Activated CD4-positive, alpha-beta T cell treated with anti-CD3 and anti-CD28 coated beads, Interleukin-2, amount 10 ng/mL, durations not matched to agents 7 days and 5 days (primary cell): ENCODE data around the gene DIP2A. TPM values are rescaled to one million over a fixed set of nuclear protein-coding genes. Genes with fewer than 3 reads are reported as not detected.
"Not testable (repeated sequence)": the region's sequence is repeated elsewhere in the genome, so short reads cannot be mapped to it uniquely, and the experiment has no call there.

Source experiments
- CTCF ChIA-PET: fragments of 350-600 bp; sonication (Branson Sonifier 250); formaldehyde crosslinking; loops from one replicate; lab custom pipeline; 2021; ENCODE audit warnings: antibody characterized with exemption; lab: Charles Lee
- POLR2A ChIA-PET: fragments of 350-600 bp; sonication (Branson Sonifier 250); formaldehyde crosslinking; loops from one replicate; lab custom pipeline; 2021; ENCODE audit warnings: antibody characterized with exemption; lab: Charles Lee
- DNase-seq: peaks from one replicate; pipeline ENCODE4 v3.0.0-alpha.2; 2020
- H3K27ac Mint-ChIP-seq: one replicate; pipeline ENCODE4 v1.8.0; 2021; ENCODE audit warnings: mild to moderate bottlenecking, moderate library complexity, mixed read lengths
- H3K27me3 Mint-ChIP-seq: one replicate; pipeline ENCODE4 v1.8.0; 2021; ENCODE audit warnings: mixed read lengths
- H3K36me3 Mint-ChIP-seq: one replicate; pipeline ENCODE4 v1.8.0; 2021; ENCODE audit warnings: low read depth, mixed read lengths
- H3K4me1 Mint-ChIP-seq: one replicate; pipeline ENCODE4 v1.8.0; 2021; ENCODE audit warnings: mixed read lengths
- H3K4me3 Mint-ChIP-seq: one replicate; pipeline ENCODE4 v1.8.0; 2021; ENCODE audit warnings: mild to moderate bottlenecking, moderate library complexity, mixed read lengths
- H3K9me3 Mint-ChIP-seq: one replicate; pipeline ENCODE4 v1.8.0; 2021; ENCODE audit warnings: mixed read lengths
- total RNA-seq, 2 experiments: library from RNA; stranded (reverse); gene quantifications; one replicate each; pipeline ENCODE4 v1.2.3, GENCODE V29; 2021

DIP2A gene
- total RNA-seq, 2 experiments from 2014 or later, result 57.6 to 62.1 TPM

- DNase-seq, result peak; percentile 30
- ChIA-PET CTCF (interaction anchor here (0.6 to 2.9 kb wide), 4 partner anchors 10 to 102 kb away, joined by 3 to 7 read pairs (median 4); no protein-coding TSS in a partner anchor), POLR2A (interaction anchor here (0.6 kb wide), 1 partner anchor 77 kb away, joined by 3 read pairs; no protein-coding TSS in a partner anchor)
- Mint-ChIP-seq H3K36me3 (peaks cover 36% of the 10 kb centered on the region), H3K4me3 (peak overlapping the region; percentile 79), H3K9me3 (no peaks in the 10 kb centered on the region), H3K27me3 (no peaks in the 10 kb centered on the region), H3K27ac (peak overlapping the region; percentile 90), H3K4me1 (peaks cover 45% of the 10 kb centered on the region)
These were observed 833 bp upstream of the DIP2A start for GRCh38 chr21:46457801-46458314.

DNA sequence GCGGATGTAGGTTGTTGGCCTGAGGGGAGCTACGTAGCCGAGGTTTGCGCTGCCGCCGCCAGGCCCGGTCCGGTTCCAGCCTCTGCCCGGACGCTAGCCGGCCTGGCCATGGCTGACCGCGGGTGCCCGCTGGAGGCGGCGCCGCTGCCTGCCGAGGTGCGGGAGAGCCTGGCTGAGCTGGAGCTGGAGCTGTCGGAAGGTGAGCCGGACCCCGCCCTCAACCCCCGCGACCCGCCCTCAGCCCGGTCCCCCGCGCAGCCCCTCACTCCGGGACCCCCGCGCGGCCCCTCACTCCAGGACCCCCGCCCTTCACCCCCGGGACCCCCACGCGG is 299 bp downstream of the DIP2A start:
- Mint-ChIP-seq H3K4me1 (peaks cover 42% of the 10 kb centered on the region), H3K4me3 (peak overlapping the region; percentile 90), H3K9me3 (no peaks in the 10 kb centered on the region), H3K27ac (peak overlapping the region; percentile 91), H3K36me3 (peaks cover 37% of the 10 kb centered on the region), H3K27me3 (no peaks in the 10 kb centered on the region)
- CTCF ChIA-PET, result interaction anchor here (0.7 to 2.9 kb wide), 2 partner anchors 9 to 115 kb away, joined by 3 to 7 read pairs; no protein-coding TSS in a partner anchor
- DNase-seq, result no peak
- POLR2A ChIA-PET, result no interaction called here

- peaks cover 40% of the 10 kb centered on the region for H3K4me1 Mint-ChIP-seq
- CTCF ChIA-PET, result no interaction called here
- no peaks in the 10 kb centered on the region for H3K9me3 Mint-ChIP-seq
- peaks cover 39% of the 10 kb centered on the region for H3K36me3 Mint-ChIP-seq
- POLR2A ChIA-PET, result no interaction called here
- no peaks in the 10 kb centered on the region for H3K27me3 Mint-ChIP-seq
- peak overlapping the region; percentile 93 for H3K27ac Mint-ChIP-seq
- peak; percentile 14 for DNase-seq
- H3K4me3 Mint-ChIP-seq, result peak overlapping the region; percentile 90
These were observed 843 bp downstream of the DIP2A start for GRCh38 chr21:46459356-46460112.

- Mint-ChIP-seq H3K27ac (no peak overlapping the region), H3K4me3 (no peak overlapping the region), H3K4me1 (peaks cover 27% of the 10 kb centered on the region), H3K36me3 (peaks cover 24% of the 10 kb centered on the region), H3K27me3 (no peaks in the 10 kb centered on the region), H3K9me3 (no peaks in the 10 kb centered on the region)
- CTCF ChIA-PET, result interaction anchor here (0.6 kb wide), 2 partner anchors 10 to 23 kb away, joined by 3 read pairs; no protein-coding TSS in a partner anchor
- no peak for DNase-seq
- POLR2A ChIA-PET, result no interaction called here
These were observed 3.2 kb downstream of the DIP2A start for GRCh38 chr21:46461909-46462308.

DNA sequence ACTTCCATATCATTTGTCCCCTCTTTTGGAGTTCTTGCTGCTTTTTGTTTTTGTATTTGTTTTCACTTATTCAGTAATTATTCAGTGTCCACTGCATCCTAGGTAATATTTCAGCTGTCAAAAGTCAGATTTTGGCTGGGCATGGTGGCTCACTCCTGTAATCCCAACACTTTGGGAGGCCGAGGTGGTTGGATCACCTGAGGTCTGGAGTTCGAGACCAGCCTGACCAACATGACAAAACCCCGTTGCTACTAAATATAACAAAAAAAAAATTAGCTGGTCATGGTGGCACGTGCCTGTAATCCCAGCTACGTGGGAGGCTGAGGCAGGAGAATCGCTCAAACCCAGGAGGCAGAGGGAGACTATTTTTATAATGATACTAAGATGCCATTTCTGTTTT is 6.5 kb downstream of the DIP2A start:
- H3K27ac Mint-ChIP-seq, H3K9me3 Mint-ChIP-seq, POLR2A ChIA-PET, H3K4me3 Mint-ChIP-seq, H3K27me3 Mint-ChIP-seq, DNase-seq: not testable (repeated sequence)
- CTCF ChIA-PET, result interaction anchor here (1.5 kb wide), 1 partner anchor 10 kb away, joined by 3 read pairs; no protein-coding TSS in a partner anchor
- Mint-ChIP-seq H3K36me3 (peaks cover 27% of the 10 kb centered on the region), H3K4me1 (peaks cover 24% of the 10 kb centered on the region)

- H3K27ac Mint-ChIP-seq, result no peak overlapping the region
- peaks cover 27% of the 10 kb centered on the region for H3K36me3 Mint-ChIP-seq
- ChIA-PET CTCF (interaction anchor here (1.5 kb wide), 1 partner anchor 9 kb away, joined by 3 read pairs; no protein-coding TSS in a partner anchor), POLR2A (no interaction called here)
- no peak for DNase-seq
- H3K27me3 Mint-ChIP-seq, result no peaks in the 10 kb centered on the region
- H3K4me3 Mint-ChIP-seq, result no peak overlapping the region
- no peaks in the 10 kb centered on the region for H3K9me3 Mint-ChIP-seq
- peaks cover 20% of the 10 kb centered on the region for H3K4me1 Mint-ChIP-seq
These were observed 7.0 kb downstream of the DIP2A start for GRCh38 chr21:46465651-46466050.

DNA sequence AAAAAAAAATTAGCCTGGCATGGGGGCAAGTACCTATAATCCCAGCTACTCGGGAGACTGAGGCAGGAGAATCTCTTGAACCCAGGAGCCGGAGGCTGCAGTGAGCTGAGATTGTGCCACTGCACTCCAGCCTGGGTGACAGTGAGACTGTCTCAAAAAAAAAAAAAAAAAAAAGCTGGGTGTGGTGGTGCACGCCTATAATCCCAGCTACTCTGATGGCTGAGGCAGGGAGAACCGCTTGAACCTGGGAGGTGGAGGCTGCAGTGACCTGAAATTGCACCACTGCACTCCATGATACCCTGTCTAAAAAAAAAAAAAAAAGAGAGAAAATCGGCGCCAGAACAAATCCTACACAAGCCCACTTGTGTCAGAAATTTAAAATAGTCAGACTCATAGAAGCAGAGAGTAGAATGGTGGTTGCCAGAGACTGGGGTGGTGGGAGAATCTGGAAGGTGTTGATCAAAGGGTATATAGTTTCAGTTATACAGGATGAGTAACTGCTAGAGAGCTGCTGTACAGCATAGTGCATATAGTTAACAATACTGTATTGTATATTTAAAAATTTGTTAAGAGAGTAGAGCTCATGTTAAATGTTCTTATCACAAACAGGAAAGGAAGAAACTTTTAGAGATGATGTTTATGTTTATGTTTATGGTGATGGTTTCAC is 9.6 kb downstream of the DIP2A start:
- Mint-ChIP-seq H3K4me3 (no peak overlapping the region), H3K9me3 (no peaks in the 10 kb centered on the region), H3K36me3 (peaks cover 21% of the 10 kb centered on the region), H3K4me1 (peaks cover 22% of the 10 kb centered on the region), H3K27ac (no peak overlapping the region), H3K27me3 (no peaks in the 10 kb centered on the region)
- DNase-seq, result no peak
- ChIA-PET CTCF (interaction anchor here (1.7 kb wide), 1 partner anchor 11 kb away, joined by 7 read pairs; the partner anchor contains the start of gene DIP2A), POLR2A (no interaction called here)

- Mint-ChIP-seq H3K4me1 (peaks cover 27% of the 10 kb centered on the region), H3K4me3 (no peak overlapping the region), H3K9me3 (no peaks in the 10 kb centered on the region), H3K27me3 (no peaks in the 10 kb centered on the region), H3K36me3 (peaks cover 22% of the 10 kb centered on the region), H3K27ac (no peak overlapping the region)
- POLR2A ChIA-PET, result no interaction called here
- no peak for DNase-seq
- CTCF ChIA-PET, result no interaction called here
These were observed 10.6 kb downstream of the DIP2A start for GRCh38 chr21:46469275-46469674.

DNA sequence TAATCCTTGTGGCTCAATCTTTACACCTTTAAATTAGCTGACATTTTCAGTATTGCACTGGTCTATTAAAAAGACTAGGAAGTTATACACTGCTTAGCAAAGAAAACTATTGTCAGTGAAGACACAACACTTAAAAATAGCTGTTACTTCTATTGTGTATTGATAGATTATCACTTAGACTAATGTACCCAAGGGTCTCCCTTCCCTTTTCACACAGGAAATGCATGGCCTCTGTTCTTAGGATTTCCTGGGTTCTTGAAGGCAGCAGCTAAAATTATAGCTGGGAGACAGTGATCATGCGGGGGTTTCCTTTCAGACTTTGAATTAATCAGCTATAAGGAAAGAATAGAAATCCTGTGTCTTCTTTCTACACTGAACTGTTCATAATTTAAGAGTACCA is 12.8 kb downstream of the DIP2A start:
- Mint-ChIP-seq H3K4me3 (no peak overlapping the region), H3K27me3 (no peaks in the 10 kb centered on the region), H3K4me1 (peaks cover 32% of the 10 kb centered on the region), H3K9me3 (no peaks in the 10 kb centered on the region), H3K27ac (no peak overlapping the region), H3K36me3 (peaks cover 25% of the 10 kb centered on the region)
- DNase-seq, result no peak
- ChIA-PET CTCF (interaction anchor here (0.6 to 1.5 kb wide), 3 partner anchors 9 to 88 kb away, joined by 3 read pairs; no protein-coding TSS in a partner anchor), POLR2A (no interaction called here)

GRCh38 chr21:46472246-46472645 is 13.6 kb downstream of the DIP2A start:
- H3K4me3 Mint-ChIP-seq, result no peak overlapping the region
- no peaks in the 10 kb centered on the region for H3K27me3 Mint-ChIP-seq
- DNase-seq, result no peak
- H3K27ac Mint-ChIP-seq, result peak overlapping the region; percentile 6
- peaks cover 28% of the 10 kb centered on the region for H3K36me3 Mint-ChIP-seq
- ChIA-PET POLR2A (no interaction called here), CTCF (interaction anchor here (0.7 to 1.5 kb wide), 3 partner anchors 8 to 164 kb away, joined by 3 read pairs; partner anchors contain the start of gene PRMT2)
- peaks cover 32% of the 10 kb centered on the region for H3K4me1 Mint-ChIP-seq
- no peaks in the 10 kb centered on the region for H3K9me3 Mint-ChIP-seq

GRCh38 chr21:46474382-46474781 is 15.7 kb downstream of the DIP2A start:
- no peaks in the 10 kb centered on the region for H3K9me3 Mint-ChIP-seq
- no peak overlapping the region for H3K4me3 Mint-ChIP-seq
- DNase-seq, result no peak
- H3K36me3 Mint-ChIP-seq, result peaks cover 35% of the 10 kb centered on the region
- H3K27me3 Mint-ChIP-seq, result no peaks in the 10 kb centered on the region
- CTCF ChIA-PET, result interaction anchor here (1.2 to 1.6 kb wide), 2 partner anchors 8 to 12 kb away, joined by 3 read pairs; no protein-coding TSS in a partner anchor
- POLR2A ChIA-PET, result no interaction called here
- H3K4me1 Mint-ChIP-seq, result peaks cover 29% of the 10 kb centered on the region
- H3K27ac Mint-ChIP-seq, result no peak overlapping the region

GRCh38 chr21:46475296-46475695 is 16.6 kb downstream of the DIP2A start:
- Mint-ChIP-seq H3K27me3 (no peaks in the 10 kb centered on the region), H3K4me1 (peaks cover 26% of the 10 kb centered on the region), H3K27ac (no peak overlapping the region)

More at GRCh38 chr21:46475296-46475695, 16.6 kb downstream of the DIP2A start:
- H3K36me3 Mint-ChIP-seq, result peaks cover 37% of the 10 kb centered on the region
- H3K4me3 Mint-ChIP-seq, result no peak overlapping the region
- DNase-seq, result no peak
- H3K9me3 Mint-ChIP-seq, result no peaks in the 10 kb centered on the region
- POLR2A ChIA-PET, result no interaction called here
- CTCF ChIA-PET, result interaction anchor here (1.0 to 1.2 kb wide), 3 partner anchors 9 to 64 kb away, joined by 3 to 4 read pairs (median 3); no protein-coding TSS in a partner anchor
